Neural cell (in vitro differentiated cells): Measurements from ENCODE around the gene WDR91. TPM values are rescaled to one million over a fixed set of nuclear protein-coding genes. Genes with fewer than 3 reads are reported as not detected.

Experiments used
- H2AFZ ChIP-seq: fragments of 200-600, 300-800 bp; sonication (generic), shearing (Covaris generic); 2 replicates; pipeline ENCODE4 v1.6.0; 2014; ENCODE audit warnings: low read depth, mild to moderate bottlenecking, antibody characterized with exemption, low read length, moderate library complexity
- H3F3A ChIP-seq: fragments of 200-600 bp; shearing (Covaris generic); 2 replicates; pipeline ENCODE4 v1.6.1; 2016; ENCODE audit warnings: mild to moderate bottlenecking, moderate library complexity, mixed read lengths, antibody characterized with exemption, low read length; ENCODE audit not compliant: insufficient read depth, poor library complexity, severe bottlenecking
- H3K27ac ChIP-seq: fragments of 200-600, 300-800 bp; sonication (generic), shearing (Covaris generic); 2 replicates; pipeline ENCODE4 v1.5.1; 2014; ENCODE audit warnings: mild to moderate bottlenecking, low read length, moderate library complexity
- H3K27me3 ChIP-seq: fragments of 300-800, 200-600 bp; sonication (generic), shearing (Covaris generic); 2 replicates; pipeline ENCODE4 v1.6.0; 2014; ENCODE audit warnings: mild to moderate bottlenecking, low read depth, low read length, moderate library complexity; ENCODE audit not compliant: insufficient read depth
- H3K36me3 ChIP-seq: fragments of 300-800, 200-600 bp; sonication (generic), shearing (Covaris generic); 2 replicates; pipeline ENCODE4 v1.5.1; 2014; ENCODE audit warnings: mild to moderate bottlenecking, antibody characterized with exemption, low read length, moderate library complexity; ENCODE audit not compliant: insufficient read depth
- H3K4me2 ChIP-seq: fragments of 300-800, 200-600 bp; sonication (generic), shearing (Covaris generic); 2 replicates; pipeline ENCODE4 v1.6.0; 2014; ENCODE audit warnings: mild to moderate bottlenecking, low read length
- H3K4me3 ChIP-seq: fragments of 300-800, 200-600 bp; sonication (generic), shearing (Covaris generic); 2 replicates; pipeline ENCODE4 v1.5.1; 2014; ENCODE audit warnings: mild to moderate bottlenecking, low read length, moderate library complexity
- H3K79me2 ChIP-seq: fragments of 200-600 bp; shearing (Covaris generic); replicated peaks from 2 replicates; pipeline ENCODE4 v1.6.0; 2014; ENCODE audit warnings: mild to moderate bottlenecking, low read length, moderate library complexity; ENCODE audit not compliant: insufficient read depth
- H3K9ac ChIP-seq: fragments of 300-800, 200-600 bp; sonication (generic), shearing (Covaris generic); 2 replicates; pipeline ENCODE4 v1.6.1; 2016; ENCODE audit warnings: mild to moderate bottlenecking, low read length, mixed read lengths
- H3K9me2 ChIP-seq: fragments of 200-600 bp; shearing (Covaris generic); 2 replicates; pipeline ENCODE4 v1.6.1; 2016; ENCODE audit warnings: mild to moderate bottlenecking, low read length, mixed read lengths; ENCODE audit not compliant: insufficient read depth
- H3K9me3 ChIP-seq: fragments of 200-600, 300-800 bp; sonication (generic), shearing (Covaris generic); 2 replicates; pipeline ENCODE4 v1.6.1; 2016; ENCODE audit warnings: mild to moderate bottlenecking, mixed run types, low read length, moderate library complexity, mixed read lengths
- H4K20me1 ChIP-seq: fragments of 200-600 bp; shearing (Covaris generic); 2 replicates; pipeline ENCODE4 v1.6.1; 2016; ENCODE audit warnings: mild to moderate bottlenecking, mixed run types; ENCODE audit not compliant: insufficient read depth
- CTCF ChIP-seq: fragments of 450-650 bp; IDR thresholded peaks from 2 replicates; pipeline ENCODE4 v1.5.1; 2014; ENCODE audit warnings: antibody characterized with exemption, mild to moderate bottlenecking, moderate library complexity; ENCODE audit not compliant: poor library complexity, severe bottlenecking
- EP300 ChIP-seq: fragments of 450-650 bp; conservative IDR thresholded peaks from 2 replicates; pipeline ENCODE4 v1.6.1; 2014; ENCODE audit warnings: antibody characterized with exemption, mild to moderate bottlenecking, moderate library complexity; ENCODE audit not compliant: poor library complexity, severe bottlenecking
- EZH2 ChIP-seq: fragments of 200-600, 300-800 bp; shearing (Covaris generic), sonication (generic); IDR thresholded peaks from 2 replicates; pipeline ENCODE4 v1.6.1; 2014; ENCODE audit warnings: antibody characterized with exemption, low read length, borderline replicate concordance, mild to moderate bottlenecking; ENCODE audit not compliant: insufficient read depth, poor library complexity, severe bottlenecking
- MXI1 ChIP-seq: fragments of 450-650 bp; conservative IDR thresholded peaks from 2 replicates; pipeline ENCODE4 v1.6.1; 2014; ENCODE audit warnings: antibody characterized with exemption, mild to moderate bottlenecking; ENCODE audit not compliant: poor library complexity, severe bottlenecking
- POLR2AphosphoS5 ChIP-seq: IDR thresholded peaks from 2 replicates; pipeline ENCODE4 v1.6.1; 2012
- RAD21 ChIP-seq: fragments of 450-650 bp; conservative IDR thresholded peaks from 2 replicates; pipeline ENCODE4 v1.6.1; 2014; ENCODE audit warnings: antibody characterized with exemption, mild to moderate bottlenecking, moderate library complexity
- SMC3 ChIP-seq: fragments of 450-650 bp; conservative IDR thresholded peaks from 2 replicates; pipeline ENCODE4 v1.6.1; 2014; ENCODE audit warnings: antibody characterized with exemption, mild to moderate bottlenecking, moderate library complexity; ENCODE audit not compliant: poor library complexity
- TAF1 ChIP-seq: IDR thresholded peaks from 2 replicates; pipeline ENCODE4 v1.6.1; 2012; ENCODE audit warnings: low read depth
- polyA plus RNA-seq: library from polyadenylated mRNA; depleted of rRNA; stranded (reverse); fragments of >200 nt; gene quantifications from 2 replicates; pipeline ENCODE4 v1.2.3, GENCODE V29; 2014
- TF ChIP-seq, protein P1 (sequence below): IDR thresholded peaks from 2 replicates; pipeline ENCODE4 v1.6.1; 2012; ENCODE audit warnings: borderline replicate concordance

The WDR91 gene
- polyA plus RNA-seq, 1 donor from 2014 or later = 17.7 TPM

- no peaks in the 10 kb centered on the region for H3K9me2 ChIP-seq
- H3K36me3 ChIP-seq = no peaks in the 10 kb centered on the region
- TF ChIP-seq, protein P1, sequence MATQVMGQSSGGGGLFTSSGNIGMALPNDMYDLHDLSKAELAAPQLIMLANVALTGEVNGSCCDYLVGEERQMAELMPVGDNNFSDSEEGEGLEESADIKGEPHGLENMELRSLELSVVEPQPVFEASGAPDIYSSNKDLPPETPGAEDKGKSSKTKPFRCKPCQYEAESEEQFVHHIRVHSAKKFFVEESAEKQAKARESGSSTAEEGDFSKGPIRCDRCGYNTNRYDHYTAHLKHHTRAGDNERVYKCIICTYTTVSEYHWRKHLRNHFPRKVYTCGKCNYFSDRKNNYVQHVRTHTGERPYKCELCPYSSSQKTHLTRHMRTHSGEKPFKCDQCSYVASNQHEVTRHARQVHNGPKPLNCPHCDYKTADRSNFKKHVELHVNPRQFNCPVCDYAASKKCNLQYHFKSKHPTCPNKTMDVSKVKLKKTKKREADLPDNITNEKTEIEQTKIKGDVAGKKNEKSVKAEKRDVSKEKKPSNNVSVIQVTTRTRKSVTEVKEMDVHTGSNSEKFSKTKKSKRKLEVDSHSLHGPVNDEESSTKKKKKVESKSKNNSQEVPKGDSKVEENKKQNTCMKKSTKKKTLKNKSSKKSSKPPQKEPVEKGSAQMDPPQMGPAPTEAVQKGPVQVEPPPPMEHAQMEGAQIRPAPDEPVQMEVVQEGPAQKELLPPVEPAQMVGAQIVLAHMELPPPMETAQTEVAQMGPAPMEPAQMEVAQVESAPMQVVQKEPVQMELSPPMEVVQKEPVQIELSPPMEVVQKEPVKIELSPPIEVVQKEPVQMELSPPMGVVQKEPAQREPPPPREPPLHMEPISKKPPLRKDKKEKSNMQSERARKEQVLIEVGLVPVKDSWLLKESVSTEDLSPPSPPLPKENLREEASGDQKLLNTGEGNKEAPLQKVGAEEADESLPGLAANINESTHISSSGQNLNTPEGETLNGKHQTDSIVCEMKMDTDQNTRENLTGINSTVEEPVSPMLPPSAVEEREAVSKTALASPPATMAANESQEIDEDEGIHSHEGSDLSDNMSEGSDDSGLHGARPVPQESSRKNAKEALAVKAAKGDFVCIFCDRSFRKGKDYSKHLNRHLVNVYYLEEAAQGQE = no peak
- TF ChIP-seq TAF1 (no peak), RAD21 (no peak), EP300 (no peak), SMC3 (no peak)
- no peak overlapping the region for H3K9ac ChIP-seq
- H3K79me2 ChIP-seq = no peaks in the 10 kb centered on the region
- H3K27me3 ChIP-seq = no peaks in the 10 kb centered on the region
- H3K4me3 ChIP-seq = no peak overlapping the region
- H4K20me1 ChIP-seq = no peaks in the 10 kb centered on the region
- H3K4me2 ChIP-seq = no peak overlapping the region
- H3K27ac ChIP-seq = no peak overlapping the region
- H2AFZ ChIP-seq = no peak overlapping the region
- no peaks in the 10 kb centered on the region for H3K9me3 ChIP-seq
- no peaks in the 10 kb centered on the region for H3F3A ChIP-seq
Measured at GRCh38 chr7:135197343-135197742, 14.0 kb downstream of the WDR91 start.

DNA sequence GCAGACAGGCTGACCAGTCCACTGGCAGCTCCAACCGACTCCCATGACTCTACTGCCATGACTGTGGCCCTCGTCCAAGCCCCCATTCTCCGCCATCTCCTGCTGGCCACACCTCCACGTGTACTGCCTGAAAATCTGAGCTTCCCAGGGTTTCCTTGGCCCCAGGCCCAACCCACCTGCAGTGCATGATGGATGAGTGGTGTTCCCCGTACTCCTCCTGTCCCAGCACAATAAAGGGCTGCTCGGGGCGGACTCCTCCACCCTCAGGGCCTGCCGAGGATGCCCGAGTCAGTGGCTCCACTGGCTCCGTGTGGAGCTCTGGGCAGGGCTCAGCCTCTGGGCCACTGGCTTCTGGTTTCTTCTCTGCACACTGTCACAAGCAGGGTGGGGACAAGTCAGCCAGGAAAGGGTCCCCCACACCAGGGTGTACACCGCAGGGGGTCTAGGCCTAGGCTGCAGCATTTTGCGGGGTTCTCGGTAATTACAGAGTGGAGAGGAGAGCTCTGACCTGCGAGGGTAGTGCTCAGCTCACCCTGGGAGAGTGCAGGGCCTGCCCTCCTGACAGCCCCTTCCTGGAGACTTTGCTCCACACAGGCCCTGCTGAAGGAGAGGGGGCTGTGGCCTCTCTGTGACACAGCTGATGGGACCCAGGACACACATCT is 15.2 kb downstream of the WDR91 start:
- no peak overlapping the region for H3K9ac ChIP-seq
- no peak overlapping the region for H2AFZ ChIP-seq
- no peak overlapping the region for H3K4me3 ChIP-seq
- no peak overlapping the region for H3K27ac ChIP-seq
- H3K9me3 ChIP-seq = no peaks in the 10 kb centered on the region
- H3K36me3 ChIP-seq = no peaks in the 10 kb centered on the region
- no peaks in the 10 kb centered on the region for H3K9me2 ChIP-seq
- H3K79me2 ChIP-seq = no peaks in the 10 kb centered on the region
- H3K27me3 ChIP-seq = no peaks in the 10 kb centered on the region
- no peaks in the 10 kb centered on the region for H3F3A ChIP-seq
- H4K20me1 ChIP-seq = no peaks in the 10 kb centered on the region
- H3K4me2 ChIP-seq = no peak overlapping the region
- no peak for TF ChIP-seq TAF1
- no peak for TF ChIP-seq SMC3
- no peak for TF ChIP-seq RAD21
- no peak for TF ChIP-seq EZH2
- no peak for TF ChIP-seq CTCF
- TF ChIP-seq, protein P1 = no peak
- TF ChIP-seq POLR2AphosphoS5 = no peak
- TF ChIP-seq MXI1 = no peak
- no peak for TF ChIP-seq EP300
